GM18519 (cell line): ENCODE results near the gene EGFR.

Source experiments
- ATAC-seq: cut with Tn5 transposase; IDR thresholded peaks from one replicate; pipeline ENCODE4 v1.9.1; 2021; ENCODE audit warnings: mild to moderate bottlenecking, moderate library complexity; ENCODE audit not compliant: unreplicated experiment, low FRiP score

Gene EGFR

GRCh38 chr7:55255496-55256445, 237.0 kb downstream of the EGFR start:
- peak; percentile 68 for ATAC-seq

DNA sequence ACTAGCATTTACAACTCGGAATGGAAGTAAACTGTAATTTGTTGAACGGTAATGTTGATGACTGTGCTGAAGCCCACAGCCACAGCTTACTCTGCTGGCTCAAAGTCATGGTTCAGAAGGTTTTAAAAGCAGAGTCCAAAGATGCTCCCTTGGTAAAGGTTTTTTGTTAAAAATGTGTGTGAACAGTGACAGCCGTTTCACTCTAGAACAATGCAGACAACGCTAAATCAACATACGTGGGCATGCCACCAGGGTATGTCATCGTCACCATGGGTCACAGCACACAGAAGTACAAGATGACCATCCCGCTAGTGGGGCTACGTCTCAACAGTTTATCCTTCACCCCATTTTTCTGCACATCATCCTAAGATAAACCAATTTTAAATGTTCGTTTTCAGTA, 239.8 kb downstream of the EGFR start:
- ATAC-seq = no peak

DNA sequence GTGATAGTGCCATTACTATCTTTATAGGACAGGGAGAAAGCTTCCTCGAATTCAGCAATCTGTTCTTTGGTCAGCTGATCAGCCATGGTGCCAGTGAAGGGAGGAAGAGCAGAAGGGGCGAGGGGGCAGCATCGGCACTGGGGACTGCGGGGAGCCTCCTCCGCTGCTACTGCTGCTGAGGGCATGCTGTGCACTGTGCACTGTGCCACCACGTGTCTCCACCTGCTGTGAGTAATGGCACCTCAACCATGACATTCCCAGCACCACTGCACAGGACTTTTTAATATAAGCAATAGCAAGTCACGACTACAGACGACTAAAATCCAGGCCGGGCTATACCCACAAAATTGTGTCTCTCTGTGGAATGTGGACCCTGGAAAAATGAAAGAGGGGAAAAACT, 241.4 kb downstream of the EGFR start:
- no peak for ATAC-seq

DNA sequence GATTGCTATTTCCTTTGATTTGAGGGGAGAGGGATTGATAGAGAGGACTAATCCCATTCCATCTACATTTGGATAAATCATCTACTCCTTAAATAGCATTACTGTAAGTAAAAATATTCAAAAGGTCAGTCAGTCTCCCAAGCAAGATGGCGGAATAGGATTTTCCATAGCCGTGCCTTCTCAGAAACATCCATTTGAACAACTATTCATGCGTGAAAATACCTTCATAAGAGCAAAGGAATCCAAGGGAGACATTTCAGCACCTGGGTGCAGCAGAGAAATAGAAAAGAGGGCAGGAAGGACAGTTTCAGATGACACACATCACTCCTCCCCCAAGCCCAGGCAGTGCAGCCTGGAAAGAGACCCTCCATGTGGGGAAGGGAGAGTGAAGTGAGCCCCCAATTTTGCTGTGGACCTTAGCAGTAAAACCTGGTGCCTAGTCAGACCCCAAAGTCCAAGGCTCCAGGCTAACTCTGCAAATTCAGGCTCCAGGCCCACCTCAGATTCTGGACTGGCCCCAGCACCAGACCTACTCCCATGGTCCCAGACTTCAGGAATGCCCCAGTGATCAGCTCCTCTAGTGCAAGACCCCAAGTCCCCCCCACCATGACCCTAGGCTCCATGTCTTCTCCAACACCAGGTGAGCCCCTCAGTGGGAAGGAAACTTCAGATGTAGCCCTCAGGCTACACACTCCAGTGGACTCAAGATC, 242.0 kb downstream of the EGFR start:
- no peak for ATAC-seq
